IPS DF 19.7 (cell line): ENCODE data around the gene ATXN7L1.
"Not testable (repeated sequence)": the region's sequence is repeated elsewhere in the genome, so short reads cannot be mapped to it uniquely, and the experiment has no call there.

ENCODE experiments used
- DNase-seq: peaks from one replicate; pipeline ENCODE4 v3.0.0-alpha.2; 2013; ENCODE audit warnings: low read depth, low spot score

The ATXN7L1 gene

GRCh38 chr7:105617280-105618015 is 259.0 kb downstream of the ATXN7L1 start:
- no peak for DNase-seq

GRCh38 chr7:105614341-105614840 is 262.0 kb downstream of the ATXN7L1 start:
- no peak for DNase-seq

GRCh38 chr7:105613611-105614330 is 262.6 kb downstream of the ATXN7L1 start:
- no peak for DNase-seq

- DNase-seq: no peak
Observed at GRCh38 chr7:105612806-105613205, 263.6 kb downstream of the ATXN7L1 start.

DNA sequence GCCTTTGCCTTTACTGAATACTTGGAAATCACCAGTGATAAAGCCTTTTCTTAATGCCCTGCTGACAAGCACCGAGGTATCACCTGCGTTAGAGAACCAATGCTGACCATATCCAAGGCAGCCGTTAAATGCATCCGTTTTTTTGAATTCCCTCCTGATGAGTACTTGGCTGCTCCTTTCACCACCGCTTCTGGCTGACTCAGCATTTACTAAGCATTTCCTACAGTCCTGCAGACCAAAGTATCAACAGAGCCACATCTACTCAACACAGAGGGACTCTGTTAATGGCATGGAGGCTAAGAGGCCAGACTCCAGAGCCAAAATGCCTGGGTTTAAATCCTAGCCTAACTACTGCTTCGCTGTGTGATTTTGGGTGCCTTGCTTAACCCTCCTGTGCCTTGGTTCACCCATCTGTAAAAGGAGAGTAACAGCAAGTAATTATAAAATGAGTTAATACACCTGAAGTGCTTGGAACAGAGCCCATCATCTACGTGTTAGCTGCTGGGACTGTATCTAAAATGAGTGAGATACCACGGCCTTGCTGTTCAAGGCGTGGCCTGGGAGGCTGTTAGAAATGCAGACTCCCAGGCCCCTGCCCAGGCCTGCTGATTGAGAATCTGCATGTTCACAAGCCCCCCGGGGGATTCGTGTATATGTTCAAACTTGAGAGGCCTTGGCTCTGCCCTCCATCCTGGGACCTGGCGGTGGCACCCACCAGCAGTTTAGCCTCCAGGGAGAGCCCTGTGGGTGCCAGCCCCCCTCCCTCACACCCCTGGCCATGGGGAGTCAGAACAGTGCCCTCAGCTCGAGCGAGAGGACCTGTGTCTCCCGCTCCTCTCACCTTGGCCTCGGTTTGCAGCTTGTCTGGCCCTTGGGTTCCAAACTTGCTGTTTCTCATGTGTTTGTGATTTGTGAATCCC is 264.3 kb downstream of the ATXN7L1 start:
- no peak for DNase-seq

- DNase-seq: no peak
Observed at GRCh38 chr7:105610165-105610930, 266.1 kb downstream of the ATXN7L1 start.

GRCh38 chr7:105602325-105603305 is 273.8 kb downstream of the ATXN7L1 start:
- no peak for DNase-seq

- DNase-seq: no peak
Observed at GRCh38 chr7:105600720-105601550, 275.5 kb downstream of the ATXN7L1 start.

GRCh38 chr7:105599551-105599950 is 276.8 kb downstream of the ATXN7L1 start:
- no peak for DNase-seq

DNA sequence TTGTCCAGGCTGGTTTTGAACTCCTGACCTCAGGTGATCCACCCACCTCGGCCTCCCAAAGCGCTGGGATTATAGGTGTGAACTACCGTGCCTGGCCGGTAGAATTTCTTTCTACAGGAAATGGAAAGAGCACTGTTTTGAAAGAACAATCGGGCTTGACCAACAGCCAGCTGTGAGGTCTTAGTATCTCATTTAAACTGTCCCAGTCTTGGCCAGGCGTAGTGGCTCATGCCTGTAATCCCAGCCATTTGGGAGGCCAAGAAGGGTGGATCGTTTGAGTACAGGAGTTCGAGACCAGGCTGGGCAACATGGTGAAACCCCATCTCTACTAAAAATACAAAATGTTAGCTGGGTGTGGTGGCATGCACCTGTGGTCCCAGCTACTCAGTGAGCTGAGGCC is 277.3 kb downstream of the ATXN7L1 start:
- not testable (repeated sequence) for DNase-seq

DNA sequence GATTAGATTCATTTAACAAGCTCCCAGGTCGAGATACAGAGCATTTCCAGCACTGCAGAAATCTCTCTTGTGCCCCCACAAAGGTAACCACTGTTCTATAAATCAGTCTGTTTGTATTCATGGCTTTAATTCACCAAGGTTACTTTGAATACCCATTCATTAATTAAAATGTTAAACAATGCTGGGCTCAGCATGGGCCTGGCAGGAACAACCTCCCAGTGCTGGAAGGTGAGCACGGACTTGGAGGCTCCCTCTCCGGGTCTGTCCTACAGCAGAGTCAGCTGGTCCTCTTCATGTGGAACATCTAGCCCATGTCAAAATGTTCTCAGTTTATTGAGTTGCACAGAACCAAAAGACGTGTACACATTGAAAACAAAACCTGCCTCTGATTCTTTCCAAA is 279.5 kb downstream of the ATXN7L1 start:
- no peak for DNase-seq

- no peak for DNase-seq
Observed at GRCh38 chr7:105594034-105594433, 282.4 kb downstream of the ATXN7L1 start.

DNA sequence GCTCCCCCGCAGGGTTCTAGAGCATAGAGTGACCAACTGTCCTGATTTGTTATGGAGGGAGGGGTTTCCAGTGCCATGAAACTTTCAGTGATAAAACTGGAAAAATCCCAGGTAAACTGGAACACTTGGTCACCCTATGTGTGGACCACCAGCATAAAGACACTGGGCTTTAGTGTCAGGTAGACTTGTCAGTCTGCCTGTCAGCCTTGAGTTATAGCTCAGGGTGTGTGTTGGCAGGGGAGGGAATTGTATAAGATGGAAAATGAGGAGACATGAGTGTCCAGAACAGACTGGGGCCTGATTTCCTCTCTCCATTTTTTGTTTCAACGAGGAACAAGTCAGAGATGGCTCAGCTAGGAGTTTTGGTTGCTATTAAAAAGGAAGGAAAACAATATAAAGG is 284.9 kb downstream of the ATXN7L1 start:
- DNase-seq: no peak

DNA sequence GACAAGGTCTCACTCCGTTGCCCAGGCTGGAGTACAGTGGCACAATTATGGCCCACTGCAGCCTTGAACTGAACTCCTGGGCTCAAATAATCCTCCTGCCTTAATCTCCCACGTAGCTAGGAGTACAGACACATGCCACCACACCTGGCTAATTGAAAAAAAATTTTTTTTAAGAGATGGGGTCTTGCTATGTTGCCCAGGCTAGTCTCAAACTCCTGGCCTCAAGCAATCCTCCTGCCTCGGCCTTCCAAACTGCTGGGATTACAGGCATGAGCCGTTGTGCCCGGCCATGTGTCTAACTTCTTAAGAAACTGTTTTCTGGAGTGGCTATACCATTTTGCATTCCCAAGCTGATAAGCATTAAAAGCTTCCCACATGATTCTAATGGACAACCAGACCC is 285.6 kb downstream of the ATXN7L1 start:
- DNase-seq: no peak

DNA sequence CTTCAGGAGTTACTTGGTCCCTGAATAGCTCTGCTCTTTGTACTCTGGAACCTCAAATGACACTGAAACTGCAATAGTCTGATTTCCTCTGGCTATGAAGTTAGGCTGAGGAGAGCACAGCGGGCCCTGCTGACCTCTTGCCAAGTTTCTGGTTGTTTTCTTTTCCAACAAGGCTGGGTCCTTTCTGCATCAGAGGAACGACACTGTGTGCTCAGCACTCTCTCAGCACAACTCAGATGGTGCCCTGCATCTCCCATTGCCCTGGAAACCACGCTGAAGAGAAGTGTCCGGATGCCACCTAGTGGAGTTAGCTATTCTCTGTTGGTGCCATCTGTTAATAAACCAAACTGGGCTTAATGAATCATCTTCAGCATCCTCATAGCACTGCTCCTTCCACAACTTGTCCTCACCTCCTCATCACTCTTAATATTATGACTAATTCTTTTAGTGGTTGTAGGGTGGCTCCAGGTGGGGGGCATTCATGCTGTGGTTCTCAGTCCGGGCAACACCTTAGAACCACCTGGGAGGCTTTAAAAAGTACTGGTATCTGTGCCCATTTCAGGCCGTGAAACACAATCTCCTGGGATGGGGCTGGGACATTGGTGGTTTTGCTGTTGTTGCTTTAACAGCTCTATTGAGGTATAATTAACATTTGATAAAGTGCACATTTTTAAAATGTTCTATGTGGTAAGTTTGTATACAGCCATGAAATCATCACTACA is 286.9 kb downstream of the ATXN7L1 start:
- DNase-seq: no peak

GRCh38 chr7:105587909-105588635 is 288.3 kb downstream of the ATXN7L1 start:
- no peak for DNase-seq

DNA sequence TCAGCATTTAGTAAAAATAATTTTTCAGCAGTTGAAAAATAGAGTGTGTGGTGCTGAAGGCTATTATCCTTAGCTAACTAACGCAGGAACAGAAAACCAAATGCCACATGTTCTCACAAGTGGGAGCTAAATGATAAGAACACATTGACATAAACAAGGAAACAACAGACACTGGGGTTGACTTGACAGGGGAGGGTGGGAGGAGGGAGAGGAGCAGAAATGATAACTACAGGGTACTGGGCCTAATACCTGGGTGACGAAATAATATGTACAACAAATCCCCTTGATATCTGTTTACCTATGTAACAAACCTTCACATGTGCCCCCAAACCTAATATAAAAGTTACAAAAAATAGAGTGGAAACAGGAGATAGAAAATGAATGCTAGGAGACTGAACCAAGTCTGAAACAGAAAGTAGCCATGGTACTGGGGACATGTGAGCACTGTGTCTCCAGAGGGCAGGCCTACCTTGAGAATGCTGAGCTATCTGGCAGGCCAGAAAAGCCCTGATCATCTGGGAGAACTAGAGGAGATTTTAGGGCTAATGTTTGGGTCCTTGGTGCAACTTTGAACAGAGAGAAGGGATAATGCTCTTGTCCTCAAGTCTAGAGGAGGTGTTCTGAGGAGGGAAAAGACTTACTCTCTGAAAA is 290.4 kb downstream of the ATXN7L1 start:
- DNase-seq: no peak
